Measurements from ENCODE around the gene BSG. TPM values are rescaled to one million over a fixed set of nuclear protein-coding genes. Genes with fewer than 3 reads are reported as not detected.

Gene BSG
- total RNA-seq, 1 experiment from 2014 or later, result 758 TPM

- H3K27ac Mint-ChIP-seq, result no peak overlapping the region
- DNase-seq (ENCODE audit: low spot score) (no peak), ATAC-seq (no peak)
- peaks cover 9% of the 10 kb centered on the region for H3K27me3 Mint-ChIP-seq (ENCODE audit: low read depth)
- no peaks in the 10 kb centered on the region for H3K4me1 Mint-ChIP-seq
- ChIA-PET POLR2A (no interaction called here), CTCF (no interaction called here)
- peaks cover 9% of the 10 kb centered on the region; the same call in 1 of the 2 replicates for H3K36me3 Mint-ChIP-seq
- TF ChIP-seq CBFB (CRISPR knock-in tag; IDR thresholded peaks at IDR 0.05; ENCODE audit: low read depth), result no peak
- TF ChIP-seq ZBTB21 (CRISPR knock-in tag; IDR thresholded peaks at IDR 0.05; ENCODE audit: borderline replicate concordance), result no peak
- TF ChIP-seq FOXJ3 (CRISPR knock-in tag; IDR thresholded peaks at IDR 0.05; ENCODE audit: borderline replicate concordance), result no peak
- no peak for TF ChIP-seq STAT6 (CRISPR knock-in tag; conservative IDR thresholded peaks at IDR 0.05; ENCODE audit: low read depth)
- no peak for TF ChIP-seq USF1 (CRISPR knock-in tag; IDR thresholded peaks at IDR 0.05)
- TF ChIP-seq JUN (CRISPR knock-in tag; IDR thresholded peaks at IDR 0.05), result no peak
- TF ChIP-seq RORB (CRISPR knock-in tag; IDR thresholded peaks at IDR 0.05), result no peak
- TF ChIP-seq SMAD4 (CRISPR knock-in tag; IDR thresholded peaks at IDR 0.05), result no peak
- no peak for TF ChIP-seq NR1H2 (CRISPR knock-in tag; IDR thresholded peaks at IDR 0.05)
- TF ChIP-seq MYBL2 (CRISPR knock-in tag; IDR thresholded peaks at IDR 0.05), result no peak
- no peak for TF ChIP-seq JAZF1 (CRISPR knock-in tag; IDR thresholded peaks at IDR 0.05)
- TF ChIP-seq NFATC4 (CRISPR knock-in tag; IDR thresholded peaks at IDR 0.05), result no peak
- H3K4me3 Mint-ChIP-seq, result no peak overlapping the region
- peaks cover 19% of the 10 kb centered on the region for H3K9me3 Mint-ChIP-seq
These were observed 29.4 kb downstream of the BSG start for GRCh38 chr19:601790-602189.

GRCh38 chr19:602391-603301 is 30.2 kb downstream of the BSG start:
- DNase-seq (ENCODE audit: low spot score), result no peak
- POLR2A ChIA-PET, result no interaction called here
- H3K4me1 Mint-ChIP-seq, result no peaks in the 10 kb centered on the region
- no peak overlapping the region for H3K27ac Mint-ChIP-seq
- H3K36me3 Mint-ChIP-seq, result peaks cover 9% of the 10 kb centered on the region; the same call in 1 of the 2 replicates
- CTCF ChIA-PET, result no interaction called here
- H3K27me3 Mint-ChIP-seq (ENCODE audit: low read depth), result peaks cover 9% of the 10 kb centered on the region
- no peak overlapping the region for H3K4me3 Mint-ChIP-seq
- ATAC-seq, result no peak
- H3K9me3 Mint-ChIP-seq, result peaks cover 19% of the 10 kb centered on the region
- TF ChIP-seq E2F5 (CRISPR knock-in tag; IDR thresholded peaks at IDR 0.05), result no peak
- no peak for TF ChIP-seq ERG (CRISPR knock-in tag; IDR thresholded peaks at IDR 0.05)
- TF ChIP-seq JUN (CRISPR knock-in tag; IDR thresholded peaks at IDR 0.05), result no peak
- no peak for TF ChIP-seq SP1 (CRISPR knock-in tag; conservative IDR thresholded peaks at IDR 0.05)
- TF ChIP-seq GRHL2 (CRISPR knock-in tag; IDR thresholded peaks at IDR 0.05; ENCODE audit: insufficient replicate concordance, severe bottlenecking), result no peak
- no peak for TF ChIP-seq SOX15 (CRISPR knock-in tag; IDR thresholded peaks at IDR 0.05)
- no peak for TF ChIP-seq ZNF219 (CRISPR knock-in tag; IDR thresholded peaks at IDR 0.05; ENCODE audit: borderline replicate concordance)
- TF ChIP-seq ARID4B (CRISPR knock-in tag; IDR thresholded peaks at IDR 0.05; ENCODE audit: borderline replicate concordance), result no peak
- TF ChIP-seq CREM (CRISPR knock-in tag; IDR thresholded peaks at IDR 0.05), result no peak
- no peak for TF ChIP-seq ZNF232 (CRISPR knock-in tag; IDR thresholded peaks at IDR 0.05)
- TF ChIP-seq FOXJ3 (CRISPR knock-in tag; IDR thresholded peaks at IDR 0.05; ENCODE audit: borderline replicate concordance), result no peak
- TF ChIP-seq NR1H2 (CRISPR knock-in tag; IDR thresholded peaks at IDR 0.05), result no peak
- no peak for TF ChIP-seq EMX1 (CRISPR knock-in tag; IDR thresholded peaks at IDR 0.05)
- no peak for TF ChIP-seq ELF4 (CRISPR knock-in tag; IDR thresholded peaks at IDR 0.05; ENCODE audit: low read depth)
- TF ChIP-seq E2F4 (CRISPR knock-in tag; IDR thresholded peaks at IDR 0.05; ENCODE audit: borderline replicate concordance, low read depth), result no peak

Measured in WTC11 (cell line).